NAMALWA (cell line): Measurements from ENCODE around the gene DNAH1.
"Not testable (repeated sequence)": the region's sequence is repeated elsewhere in the genome, so short reads cannot be mapped to it uniquely, and the experiment has no call there.

Source experiments
- DNase-seq: peaks from one replicate; pipeline ENCODE4 v3.0.0-alpha.2; 2015; ENCODE audit warnings: low spot score

Gene DNAH1

GRCh38 chr3:52338131-52338530 lies 22.0 kb downstream of the DNAH1 start:
- DNase-seq = not testable (repeated sequence)

- DNase-seq = peak; percentile 72
These were observed 23.5 kb downstream of the DNAH1 start for GRCh38 chr3:52339612-52340011.

DNA sequence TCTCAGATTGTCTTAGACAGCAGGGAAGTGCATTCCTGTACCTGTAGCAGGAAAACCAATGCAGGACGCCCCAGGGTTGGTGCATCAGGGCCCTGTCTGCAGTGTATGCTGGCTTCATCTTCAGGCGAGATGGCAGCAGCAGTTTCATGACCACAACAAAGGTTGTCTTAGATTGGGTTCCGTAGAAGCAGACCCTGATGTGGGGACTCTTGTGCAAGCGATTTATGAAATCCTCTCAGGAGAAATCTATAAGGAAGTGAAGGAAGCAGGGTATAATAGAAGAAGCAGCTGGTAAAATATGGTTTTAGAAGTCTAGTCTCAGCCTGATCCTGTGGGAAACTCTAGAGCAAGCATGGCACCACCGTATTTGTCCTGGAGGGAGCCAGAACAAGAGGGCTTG lies 25.0 kb downstream of the DNAH1 start:
- DNase-seq = no peak

GRCh38 chr3:52343946-52344600 lies 28.0 kb downstream of the DNAH1 start:
- no peak for DNase-seq

DNA sequence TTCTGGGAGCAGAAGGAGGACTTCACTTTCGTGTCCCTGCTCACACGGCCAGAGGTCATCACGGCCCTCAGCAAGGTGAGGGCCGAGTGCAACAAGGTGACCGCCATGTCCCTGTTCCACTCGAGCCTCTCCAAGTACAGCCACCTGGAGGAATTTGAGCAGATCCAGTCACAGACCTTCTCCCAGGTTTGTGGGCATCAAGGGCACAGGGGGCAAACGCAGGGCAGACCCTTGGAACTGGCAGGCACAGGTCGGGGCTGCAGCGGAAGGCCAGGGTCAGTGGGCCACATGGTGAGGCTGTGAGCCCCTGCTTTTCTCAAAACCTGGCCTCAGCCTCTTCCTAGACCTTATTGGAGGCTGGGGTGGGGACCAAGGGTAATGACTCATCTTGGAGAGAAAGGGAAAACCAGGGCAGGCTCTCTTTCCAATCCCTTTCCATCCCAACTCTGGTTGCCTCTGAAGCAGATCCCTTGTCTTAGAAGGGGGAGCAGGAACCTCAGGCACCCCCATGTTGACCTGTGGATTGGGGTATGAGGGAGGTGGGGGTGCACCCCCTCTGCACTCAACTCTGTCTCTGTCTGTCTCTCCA lies 29.5 kb downstream of the DNAH1 start:
- no peak for DNase-seq

GRCh38 chr3:52346623-52347530 lies 30.8 kb downstream of the DNAH1 start:
- DNase-seq = no peak

GRCh38 chr3:52347716-52348635 lies 31.9 kb downstream of the DNAH1 start:
- no peak for DNase-seq

GRCh38 chr3:52349131-52349530 lies 33.0 kb downstream of the DNAH1 start:
- no peak for DNase-seq

GRCh38 chr3:52349611-52350395 lies 33.7 kb downstream of the DNAH1 start:
- DNase-seq = no peak

- peak; percentile 60 for DNase-seq
These were observed 34.3 kb downstream of the DNAH1 start for GRCh38 chr3:52350416-52350815.

- DNase-seq = no peak
These were observed 35.1 kb downstream of the DNAH1 start for GRCh38 chr3:52350981-52351761.

GRCh38 chr3:52351762-52352368 lies 35.7 kb downstream of the DNAH1 start:
- DNase-seq = no peak

DNA sequence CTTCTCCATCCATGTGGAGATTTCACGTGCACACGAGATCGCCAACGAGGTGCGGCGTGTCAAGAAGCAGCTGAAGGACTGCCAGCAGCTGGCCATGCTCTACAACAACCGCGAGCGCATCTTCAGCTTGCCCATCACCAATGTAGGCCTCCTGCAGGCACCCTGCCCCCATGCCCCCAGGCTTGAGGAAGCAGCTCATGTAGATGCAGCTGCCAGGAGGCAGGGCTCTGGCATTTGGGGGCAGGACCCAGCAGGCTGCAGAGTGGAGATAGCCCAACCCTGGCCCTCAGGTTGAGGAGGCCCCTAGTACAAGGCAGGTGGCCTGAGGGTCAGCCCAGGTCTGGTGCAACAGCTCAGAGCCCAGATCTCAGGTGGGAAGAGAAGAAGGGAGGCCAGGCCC lies 36.4 kb downstream of the DNAH1 start:
- DNase-seq = no peak

DNA sequence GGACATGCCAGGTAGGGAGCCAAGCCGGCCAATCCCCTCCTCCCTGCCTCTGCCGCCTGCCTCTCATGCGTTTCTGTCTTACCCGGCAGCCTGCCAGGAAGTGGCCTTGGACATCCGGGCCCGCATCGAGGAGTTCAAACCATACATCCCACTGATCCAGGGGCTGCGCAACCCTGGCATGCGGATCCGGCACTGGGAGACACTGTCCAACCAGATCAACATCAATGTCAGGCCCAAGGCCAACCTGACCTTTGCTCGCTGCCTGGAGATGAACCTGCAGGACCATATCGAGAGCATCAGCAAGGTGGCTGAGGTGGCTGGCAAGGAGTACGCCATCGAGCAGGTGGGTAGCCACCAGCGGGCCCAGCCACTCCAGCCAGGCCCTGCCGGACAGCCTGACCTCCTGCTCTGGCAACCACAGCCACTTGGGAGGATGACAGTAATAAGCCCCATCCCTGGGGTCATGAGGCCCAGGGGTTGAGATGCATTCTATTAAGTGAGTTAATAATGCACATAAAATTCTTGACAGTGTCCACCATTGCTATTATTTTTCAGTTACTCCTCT lies 37.3 kb downstream of the DNAH1 start:
- DNase-seq = no peak

- DNase-seq = no peak
These were observed 38.6 kb downstream of the DNAH1 start for GRCh38 chr3:52354676-52355075.

DNA sequence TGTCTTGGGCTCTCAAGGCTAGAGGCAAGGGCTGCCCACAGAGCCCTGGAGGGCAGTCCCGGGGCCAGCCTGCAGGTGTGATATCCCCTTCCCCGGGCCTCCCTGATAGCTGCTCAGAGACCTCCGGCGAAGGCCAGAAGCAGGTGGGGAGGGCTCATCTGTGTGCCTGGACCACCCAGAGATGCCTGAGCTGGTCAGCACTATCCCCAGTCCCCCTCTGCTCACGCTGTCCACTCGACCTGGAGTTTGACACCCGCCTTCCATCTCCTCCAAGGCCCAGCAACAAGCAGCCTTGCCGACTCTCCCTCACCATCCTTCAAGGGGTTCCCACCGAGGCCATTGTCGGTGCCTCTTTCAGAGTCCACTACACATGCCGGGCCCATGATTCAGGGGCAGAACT lies 39.4 kb downstream of the DNAH1 start:
- no peak for DNase-seq

- DNase-seq = no peak
These were observed 40.0 kb downstream of the DNAH1 start for GRCh38 chr3:52356126-52356525.

DNA sequence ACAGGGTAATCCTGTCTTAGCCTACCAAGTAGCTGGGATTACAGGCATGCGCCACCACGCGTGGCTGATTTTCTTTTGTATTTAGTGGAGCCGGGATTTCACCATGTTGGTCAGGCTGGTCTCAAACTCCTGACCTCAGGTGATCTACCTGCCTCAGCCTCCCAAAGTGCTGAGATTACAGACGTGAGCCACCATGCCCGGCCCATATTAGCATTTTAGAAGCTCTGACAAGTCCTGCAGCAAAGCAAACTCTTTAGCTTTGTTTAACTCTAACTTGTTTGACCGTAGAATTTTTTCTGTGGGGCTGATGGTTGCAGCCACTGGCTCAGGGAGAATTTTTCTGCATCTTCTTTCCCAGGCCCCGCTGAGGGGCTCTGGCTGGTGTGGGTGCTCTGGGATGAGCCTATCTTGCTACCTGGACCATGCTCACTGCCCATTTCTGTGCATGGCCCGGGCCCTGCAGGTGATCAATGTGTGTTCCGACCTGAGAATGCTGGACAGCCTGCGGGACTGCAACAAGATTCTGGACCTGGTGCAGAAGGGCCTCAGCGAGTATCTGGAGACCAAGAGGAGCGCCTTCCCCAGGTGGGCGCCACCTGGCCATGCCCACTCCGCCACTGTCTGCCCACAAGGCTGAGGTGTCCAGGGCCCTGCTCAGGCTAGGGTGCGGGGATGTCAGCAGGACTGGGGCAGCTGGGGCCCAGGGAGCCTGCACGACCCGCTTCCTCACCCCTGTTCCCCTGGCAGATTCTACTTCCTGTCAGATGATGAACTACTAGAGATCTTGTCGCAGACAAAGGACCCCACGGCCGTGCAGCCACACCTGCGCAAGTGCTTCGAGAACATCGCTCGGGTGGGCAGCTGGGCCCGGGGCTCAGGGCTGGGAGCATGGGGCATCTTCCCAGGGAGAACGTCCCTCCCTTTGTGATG lies 41.3 kb downstream of the DNAH1 start:
- DNase-seq = no peak
